Stimulated activated CD4-positive, alpha-beta T cell treated with anti-CD3 and anti-CD28 coated beads, TNF-alpha, amount 100 ng/mL, for 48 hours (primary cell): ENCODE measurements around the gene SIAH3.
"Not testable (repeated sequence)": the region's sequence is repeated elsewhere in the genome, so short reads cannot be mapped to it uniquely, and the experiment has no call there.

Experiments used
- DNase-seq, 3 donors: peaks; one replicate each; pipeline ENCODE4 v3.0.0-alpha.2; 2020; ENCODE audit warnings: low read depth in 3 of 3

Gene SIAH3

GRCh38 chr13:45851171-45851921, at the start of gene SIAH3:
Gene SIAH3, minus strand, starts transcription at chr13:45851753. Its CDS starts 124 bp downstream, at chr13:45851629.
- DNase-seq = no peak

- no peak for DNase-seq
These were observed 47.9 kb upstream of the SIAH3 start for GRCh38 chr13:45899406-45899805.

- no peak for DNase-seq
These were observed 46.0 kb upstream of the SIAH3 start for GRCh38 chr13:45897562-45897961.

- DNase-seq = no peak
These were observed 44.7 kb upstream of the SIAH3 start for GRCh38 chr13:45896285-45896684.

- DNase-seq = no peak
These were observed 44.3 kb upstream of the SIAH3 start for GRCh38 chr13:45895881-45896280.

- DNase-seq = no peak
These were observed 41.0 kb upstream of the SIAH3 start for GRCh38 chr13:45892513-45892912.

GRCh38 chr13:45889590-45890243, 38.2 kb upstream of the SIAH3 start:
- no peak for DNase-seq

GRCh38 chr13:45886466-45886865, 34.9 kb upstream of the SIAH3 start:
- no peak for DNase-seq

GRCh38 chr13:45885194-45885593, 33.6 kb upstream of the SIAH3 start:
- no peak for DNase-seq

GRCh38 chr13:45882626-45883025, 31.1 kb upstream of the SIAH3 start:
- DNase-seq = no peak

GRCh38 chr13:45881353-45881752, 29.8 kb upstream of the SIAH3 start:
- no peak for DNase-seq

- no peak for DNase-seq
These were observed 28.7 kb upstream of the SIAH3 start for GRCh38 chr13:45880242-45880641.

GRCh38 chr13:45879666-45880065, 28.1 kb upstream of the SIAH3 start:
- no peak for DNase-seq

- no peak for DNase-seq
These were observed 27.4 kb upstream of the SIAH3 start for GRCh38 chr13:45878966-45879365.

GRCh38 chr13:45876781-45877180, 25.2 kb upstream of the SIAH3 start:
- DNase-seq = no peak

GRCh38 chr13:45875951-45876350, 24.4 kb upstream of the SIAH3 start:
- DNase-seq = no peak

GRCh38 chr13:45873491-45874325, 22.2 kb upstream of the SIAH3 start:
- DNase-seq = no peak

GRCh38 chr13:45872566-45872965, 21.0 kb upstream of the SIAH3 start:
- no peak for DNase-seq

GRCh38 chr13:45871201-45871600, 19.6 kb upstream of the SIAH3 start:
- not testable (repeated sequence) for DNase-seq

- DNase-seq = no peak
These were observed 18.7 kb upstream of the SIAH3 start for GRCh38 chr13:45870232-45870631.

- DNase-seq = no peak
These were observed 13.9 kb upstream of the SIAH3 start for GRCh38 chr13:45865414-45865813.
